Measurements from ENCODE around the gene FBRSL1. TPM values are rescaled to one million over a fixed set of nuclear protein-coding genes. Genes with fewer than 3 reads are reported as not detected.

The FBRSL1 gene
- polyA plus RNA-seq, 3 donors: 0.39 to 28.7 (median 0.74) TPM

GRCh38 chr12:132535019-132535418 lies 45.1 kb downstream of the FBRSL1 start:
- Mint-ChIP-seq H3K4me3 (no peak overlapping the region), H3K4me1 (peaks cover 1% of the 10 kb centered on the region), H3K27ac (peak overlapping the region in 2 of 7 donors; percentile 65 to 66), H3K36me3 (peaks cover 11 to 26% of the 10 kb centered on the region in 2 donors), H3K27me3 (ENCODE audit: low read depth in 3 of 3) (peaks cover 0 to 8% (median 1%) of the 10 kb centered on the region in 3 donors), H3K9me3 (peaks cover 0 to 13% (median 6%) of the 10 kb centered on the region in 7 donors)
- Histone ChIP-seq H3K4me1 (ENCODE audit: control insufficient read depth in 1 of 2, insufficient read depth in 2 of 2, low read length in 2 of 2) (no peaks in the 10 kb centered on the region), H4K20me1 (ENCODE audit: insufficient read depth, low read length) (peaks cover 79% of the 10 kb centered on the region), H3K9me3 (replicated peaks in 1 of 2; ENCODE audit: control insufficient read depth in 1 of 2, insufficient read depth in 1 of 2, low read length in 2 of 2) (peaks cover 0 to 13% of the 10 kb centered on the region in 2 donors), H3K36me3 (replicated peaks in 1 of 2; ENCODE audit: control insufficient read depth in 1 of 2, insufficient read depth in 2 of 2, low read length in 2 of 2) (peaks cover 2 to 4% of the 10 kb centered on the region in 2 donors), H3K9ac (ENCODE audit: insufficient read depth, low read length, poor library complexity, severe bottlenecking) (no peak overlapping the region), H3K4me2 (replicated peaks; ENCODE audit: extremely low read depth, low read length, poor library complexity, severe bottlenecking) (no peak overlapping the region), H3K27me3 (ENCODE audit: control insufficient read depth in 2 of 2, insufficient read depth in 2 of 2, low read length in 2 of 2) (no peaks in the 10 kb centered on the region), H3K27ac (ENCODE audit: low read depth in 1 of 2, low read length in 2 of 2) (no peak overlapping the region), H3K79me2 (ENCODE audit: insufficient read depth, low read length) (no peaks in the 10 kb centered on the region), H3K4me3 (replicated peaks in 1 of 3; ENCODE audit: low read depth in 2 of 3, low read length in 3 of 3) (no peak overlapping the region), H2AFZ (ENCODE audit: insufficient read depth, low read depth, low read length, poor library complexity, severe bottlenecking) (no peak overlapping the region)
- TF ChIP-seq, protein P1, sequence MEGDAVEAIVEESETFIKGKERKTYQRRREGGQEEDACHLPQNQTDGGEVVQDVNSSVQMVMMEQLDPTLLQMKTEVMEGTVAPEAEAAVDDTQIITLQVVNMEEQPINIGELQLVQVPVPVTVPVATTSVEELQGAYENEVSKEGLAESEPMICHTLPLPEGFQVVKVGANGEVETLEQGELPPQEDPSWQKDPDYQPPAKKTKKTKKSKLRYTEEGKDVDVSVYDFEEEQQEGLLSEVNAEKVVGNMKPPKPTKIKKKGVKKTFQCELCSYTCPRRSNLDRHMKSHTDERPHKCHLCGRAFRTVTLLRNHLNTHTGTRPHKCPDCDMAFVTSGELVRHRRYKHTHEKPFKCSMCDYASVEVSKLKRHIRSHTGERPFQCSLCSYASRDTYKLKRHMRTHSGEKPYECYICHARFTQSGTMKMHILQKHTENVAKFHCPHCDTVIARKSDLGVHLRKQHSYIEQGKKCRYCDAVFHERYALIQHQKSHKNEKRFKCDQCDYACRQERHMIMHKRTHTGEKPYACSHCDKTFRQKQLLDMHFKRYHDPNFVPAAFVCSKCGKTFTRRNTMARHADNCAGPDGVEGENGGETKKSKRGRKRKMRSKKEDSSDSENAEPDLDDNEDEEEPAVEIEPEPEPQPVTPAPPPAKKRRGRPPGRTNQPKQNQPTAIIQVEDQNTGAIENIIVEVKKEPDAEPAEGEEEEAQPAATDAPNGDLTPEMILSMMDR (IDR thresholded peaks at IDR 0.05): no peak
- intact Hi-C loops (cut with micrococcal nuclease): no loop called here
- no peak for DNase-seq
- WGBS (ENCODE audit: insufficient coverage): 97% methylated on average over 10 of the region's 13 CpGs

GRCh38 chr12:132536102-132536876 lies 46.3 kb downstream of the FBRSL1 start:
- peaks cover 78% of the 10 kb centered on the region for H4K20me1 ChIP-seq (ENCODE audit: insufficient read depth, low read length)
- no peaks in the 10 kb centered on the region for H3K27me3 ChIP-seq (ENCODE audit: control insufficient read depth in 2 of 2, insufficient read depth in 2 of 2, low read length in 2 of 2)
- Mint-ChIP-seq H3K4me3 (no peak overlapping the region), H3K4me1 (no peaks in the 10 kb centered on the region), H3K9me3 (peaks cover 0 to 13% (median 6%) of the 10 kb centered on the region in 7 donors), H3K27me3 (ENCODE audit: low read depth in 3 of 3) (peaks cover 0 to 6% (median 3%) of the 10 kb centered on the region in 3 donors), H3K36me3 (peaks cover 10 to 31% of the 10 kb centered on the region in 2 donors), H3K27ac (peak overlapping the region in 3 of 7 donors; percentile 33 to 61 (median 53))
- H3K4me2 ChIP-seq (replicated peaks; ENCODE audit: extremely low read depth, low read length, poor library complexity, severe bottlenecking): no peak overlapping the region
- intact Hi-C loops (cut with micrococcal nuclease): no loop called here
- H3K36me3 ChIP-seq (replicated peaks in 1 of 2; ENCODE audit: control insufficient read depth in 1 of 2, insufficient read depth in 2 of 2, low read length in 2 of 2): peaks cover 0 to 4% of the 10 kb centered on the region in 2 donors
- H3K9ac ChIP-seq (ENCODE audit: insufficient read depth, low read length, poor library complexity, severe bottlenecking): no peak overlapping the region
- DNase-seq: no peak
- H3K79me2 ChIP-seq (ENCODE audit: insufficient read depth, low read length): no peaks in the 10 kb centered on the region
- no peak overlapping the region for H3K4me3 ChIP-seq (replicated peaks in 1 of 3; ENCODE audit: low read depth in 2 of 3, low read length in 3 of 3)
- no peak overlapping the region for H3K27ac ChIP-seq (ENCODE audit: low read depth in 1 of 2, low read length in 2 of 2)
- H3K4me1 ChIP-seq (ENCODE audit: control insufficient read depth in 1 of 2, insufficient read depth in 2 of 2, low read length in 2 of 2): no peaks in the 10 kb centered on the region
- 98% methylated on average over 16 of the region's 16 CpGs for WGBS (ENCODE audit: insufficient coverage)
- no peak overlapping the region for H2AFZ ChIP-seq (ENCODE audit: insufficient read depth, low read depth, low read length, poor library complexity, severe bottlenecking)
- H3K9me3 ChIP-seq (replicated peaks in 1 of 2; ENCODE audit: control insufficient read depth in 1 of 2, insufficient read depth in 1 of 2, low read length in 2 of 2): peaks cover 0 to 13% of the 10 kb centered on the region in 2 donors
- TF ChIP-seq, protein P1 (IDR thresholded peaks at IDR 0.05): no peak
